HepG2 (cell line): ENCODE data around the gene IL10RA. TPM values are rescaled to one million over a fixed set of nuclear protein-coding genes. Genes with fewer than 3 reads are reported as not detected.

Experiments
- ATAC-seq: fragments of 200-7000 bp; cut with Tn5 transposase; 3 replicates; pipeline ENCODE4 v1.9.1; 2020; ENCODE audit warnings: mild to moderate bottlenecking, moderate library complexity
- BruUV-seq: library from RNA; stranded (reverse); fragments of 400-500 nt; replicated peaks from 2 replicates; lab custom pipeline; 2021; lab: Mats Ljungman, UMichigan
- CTCF ChIA-PET: fragments of 300-600 bp; formaldehyde crosslinking; extraction: SDS; loops from one replicate; lab custom pipeline; 2021; ENCODE audit warnings: low total read pairs, inconsistent platforms, low intra/inter-chr PET ratio; lab: Yijun Ruan, JAX
- POLR2A ChIA-PET: fragments of 350-600 bp; sonication (Branson Sonifier 250); formaldehyde crosslinking; loops from one replicate; lab custom pipeline; 2020; ENCODE audit warnings: antibody characterized with exemption, inconsistent platforms; lab: Yijun Ruan, JAX
- DNase-seq: peaks from one replicate; pipeline ENCODE4 v3.0.0-alpha.2; 2015; ENCODE audit warnings: low spot score
- FAIRE-seq: peaks from 3 replicates; lab custom pipeline; 2011; peaks lifted over from hg19 to GRCh38; lab: Jason Lieb, UNC
- H2AFZ ChIP-seq: one replicate; pipeline ENCODE4 v1.6.1; 2011; ENCODE audit warnings: low read length, inconsistent platforms
- H3K27ac ChIP-seq: fragments of 300-600 bp; 3 replicates; pipeline ENCODE4 v1.8.0; 2011; ENCODE audit warnings: mixed run types, mild to moderate bottlenecking, mixed read lengths, low read length, inconsistent platforms; ENCODE audit not compliant: insufficient read depth; ENCODE audit errors: extremely low read length
- H3K27me3 ChIP-seq, 2 experiments: fragments of 200-600 bp in 1 of 2; 2 replicates in 1 of 2; 3 replicates in 1 of 2; pipeline versions ENCODE4 v1.6.0 to v1.8.0; 2011; ENCODE audit warnings: low read length in 2 of 2, mild to moderate bottlenecking in 2 of 2, moderate library complexity in 2 of 2, inconsistent platforms in 1 of 2; ENCODE audit not compliant: insufficient read depth in 2 of 2, control insufficient read depth in 1 of 2
- H3K36me3 ChIP-seq, 2 experiments: fragments of 200-600 bp in 1 of 2; replicated peaks in 1 of 2; 2 replicates in 1 of 2; 3 replicates in 1 of 2; pipeline versions ENCODE4 v1.5.1 to v1.8.0; 2011; ENCODE audit warnings: low read length in 2 of 2, inconsistent platforms in 1 of 2; ENCODE audit not compliant: insufficient read depth in 2 of 2, control insufficient read depth in 1 of 2
- H3K4me1 ChIP-seq: 2 replicates; pipeline ENCODE4 v1.5.1; 2012; ENCODE audit warnings: low read length, inconsistent platforms; ENCODE audit not compliant: insufficient read depth
- H3K4me2 ChIP-seq: 2 replicates; pipeline ENCODE4 v1.6.0; 2011; ENCODE audit warnings: low read depth, low read length, inconsistent platforms
- H3K4me3 ChIP-seq, 3 experiments: fragments of 200-600 bp in 1 of 3; sonication (generic), shearing (Covaris generic) in 1 of 3; replicated peaks in 1 of 3; 2 replicates each; pipeline ENCODE4 v1.5.1; 2011 to 2016; ENCODE audit warnings: low read length in 3 of 3, inconsistent platforms in 2 of 3, low read depth in 2 of 3, mild to moderate bottlenecking in 2 of 3, control low read depth in 1 of 3, mixed read lengths in 1 of 3; ENCODE audit not compliant: insufficient read depth in 1 of 3
- H3K79me2 ChIP-seq: one replicate; pipeline ENCODE4 v1.6.1; 2011; ENCODE audit warnings: low read length, inconsistent platforms; ENCODE audit not compliant: insufficient read depth
- H3K9ac ChIP-seq: 2 replicates; pipeline ENCODE4 v1.6.0; 2011; ENCODE audit warnings: mild to moderate bottlenecking, low read depth, low read length, inconsistent platforms; ENCODE audit not compliant: insufficient read depth
- H3K9me3 ChIP-seq: 2 replicates; pipeline ENCODE4 v1.5.1; 2012; ENCODE audit warnings: mild to moderate bottlenecking, low read length
- H4K20me1 ChIP-seq: 2 replicates; pipeline ENCODE4 v1.6.0; 2011; ENCODE audit warnings: inconsistent platforms, mild to moderate bottlenecking, low read length, moderate library complexity; ENCODE audit not compliant: insufficient read depth
- GMEB2 ChIP-seq: IDR thresholded peaks from 2 replicates; pipeline ENCODE4 v1.6.1; 2016; ENCODE audit warnings: missing biosample characterization, missing genetic modification reagents, low read depth
- U2AF1 ChIP-seq: fragments of 200-400 bp; formaldehyde crosslinking; optimal IDR thresholded peaks from 2 replicates; pipeline ENCODE3; 2017; ENCODE audit warnings: mild to moderate bottlenecking, low read depth, low read length
- ZNF20 ChIP-seq: sonication (generic); formaldehyde crosslinking; IDR thresholded peaks from 2 replicates; pipeline ENCODE4 v1.4.0; 2020; ENCODE audit warnings: mild to moderate bottlenecking, moderate library complexity, missing genetic modification reagents
- ZSCAN31 ChIP-seq: sonication (generic); formaldehyde crosslinking; IDR thresholded peaks from 2 replicates; pipeline ENCODE4 v1.5.0; 2020; ENCODE audit warnings: low read depth, mild to moderate bottlenecking, missing genetic modification reagents
- WGBS: methylation state at CpG from one replicate; pipeline ENCODE4 v1.1.6; 2017; ENCODE audit warnings: low lambda C conversion rate; 5-methylcytosine and 5-hydroxymethylcytosine counted together
- in situ Hi-C: cut with HindIII; loops from 2 replicates; pipeline ENCODE4 v1.10.0; 2017; ENCODE audit warnings: low pct_unique_long_range_greater_than_20kb; ENCODE audit not compliant: extremely low pct_ligation_motif_present
- intact Hi-C: fragments of 100-400 bp; cut with micrococcal nuclease; formaldehyde crosslinking; loops from one replicate; pipeline ENCODE4 v1.10.0; 2022; ENCODE audit not compliant: unreplicated experiment
- polyA plus RNA-seq, 8 experiments: library from polyadenylated mRNA; depleted of rRNA in 3 of 8; stranded (reverse) in 7 of 8; unstranded in 1 of 8; fragments of >200 nt; fragmentation: Illumina TruSeq in 4 of 8; extraction: Trizol in 4 of 8; gene quantifications; 2 replicates each; pipeline versions ENCODE4 v1.2.1 to v1.2.3, GENCODE V29; 2011 to 2016; ENCODE audit warnings: low read depth in 4 of 8, missing spikeins in 1 of 8, mixed read lengths in 1 of 8; ENCODE audit not compliant: insufficient read depth in 1 of 8
- total RNA-seq, 5 experiments: library from RNA; depleted of rRNA; stranded (reverse); fragments of >200 nt; fragmentation: Illumina TruSeq; extraction: Trizol; gene quantifications; 2 replicates each; pipeline ENCODE4 v1.2.3, GENCODE V29; 2016; ENCODE audit warnings: low read depth in 1 of 5
- TF ChIP-seq, protein P1 (sequence below), 2 experiments: sonication (generic) in 1 of 2; formaldehyde crosslinking in 1 of 2; IDR thresholded peaks; 2 replicates each; pipeline versions ENCODE4 v1.6.1 to v1.9.0; 2014 to 2022; ENCODE audit warnings: antibody characterized with exemption in 1 of 2, borderline replicate concordance in 1 of 2, inconsistent platforms in 1 of 2, low read depth in 1 of 2, missing genetic modification reagents in 1 of 2

IL10RA gene
- total and polyA plus RNA-seq, 2 of the 13 experiments (the other 11 are each of a cell fraction or from before 2014, with no cell fraction given): not detected

GRCh38 chr11:118015385-118015841 lies 29.2 kb downstream of the IL10RA start:
- ATAC-seq (no peak), FAIRE-seq (no peak), DNase-seq (no peak)
- Histone ChIP-seq H3K27ac (no peak overlapping the region), H2AFZ (no peak overlapping the region), H4K20me1 (no peaks in the 10 kb centered on the region), H3K4me1 (peaks cover 6% of the 10 kb centered on the region), H3K4me3 (no peak overlapping the region), H3K27me3 (peaks cover 3 to 31% of the 10 kb centered on the region in 2 experiments; a peak in 2 of 5 replicates), H3K9ac (no peak overlapping the region), H3K36me3 (no peaks in the 10 kb centered on the region), H3K4me2 (no peak overlapping the region), H3K9me3 (peaks cover 10% of the 10 kb centered on the region; the same call in 1 of the 2 replicates), H3K79me2 (no peaks in the 10 kb centered on the region)
- WGBS: 10% methylated on average over 1 of the region's 11 CpGs
- intact Hi-C loops: no loop called here
- POLR2A ChIA-PET: no interaction called here
- in situ Hi-C loops: no loop called here
- no peak for TF ChIP-seq ZNF20 (CRISPR knock-in tag)
- TF ChIP-seq, protein P1, sequence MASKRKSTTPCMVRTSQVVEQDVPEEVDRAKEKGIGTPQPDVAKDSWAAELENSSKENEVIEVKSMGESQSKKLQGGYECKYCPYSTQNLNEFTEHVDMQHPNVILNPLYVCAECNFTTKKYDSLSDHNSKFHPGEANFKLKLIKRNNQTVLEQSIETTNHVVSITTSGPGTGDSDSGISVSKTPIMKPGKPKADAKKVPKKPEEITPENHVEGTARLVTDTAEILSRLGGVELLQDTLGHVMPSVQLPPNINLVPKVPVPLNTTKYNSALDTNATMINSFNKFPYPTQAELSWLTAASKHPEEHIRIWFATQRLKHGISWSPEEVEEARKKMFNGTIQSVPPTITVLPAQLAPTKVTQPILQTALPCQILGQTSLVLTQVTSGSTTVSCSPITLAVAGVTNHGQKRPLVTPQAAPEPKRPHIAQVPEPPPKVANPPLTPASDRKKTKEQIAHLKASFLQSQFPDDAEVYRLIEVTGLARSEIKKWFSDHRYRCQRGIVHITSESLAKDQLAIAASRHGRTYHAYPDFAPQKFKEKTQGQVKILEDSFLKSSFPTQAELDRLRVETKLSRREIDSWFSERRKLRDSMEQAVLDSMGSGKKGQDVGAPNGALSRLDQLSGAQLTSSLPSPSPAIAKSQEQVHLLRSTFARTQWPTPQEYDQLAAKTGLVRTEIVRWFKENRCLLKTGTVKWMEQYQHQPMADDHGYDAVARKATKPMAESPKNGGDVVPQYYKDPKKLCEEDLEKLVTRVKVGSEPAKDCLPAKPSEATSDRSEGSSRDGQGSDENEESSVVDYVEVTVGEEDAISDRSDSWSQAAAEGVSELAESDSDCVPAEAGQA (IDR thresholded peaks at IDR 0.05; ENCODE audit: low read depth): no peak
- TF ChIP-seq, protein P1 (CRISPR knock-in tag; IDR thresholded peaks at IDR 0.05; ENCODE audit: borderline replicate concordance): no peak
- no peak for TF ChIP-seq GMEB2 (CRISPR knock-in tag)
- TF ChIP-seq U2AF1: no peak
- no peak for TF ChIP-seq ZSCAN31 (CRISPR knock-in tag)
- no TSS peak for BruUV-seq
- CTCF ChIA-PET: no interaction called here
